ENCODE results near the gene RDH11.
"Not testable (repeated sequence)": the region's sequence is repeated elsewhere in the genome, so short reads cannot be mapped to it uniquely, and the experiment has no call there.

The RDH11 gene

GRCh38 chr14:67703997-67704396 is 8.4 kb upstream of the RDH11 start:
- DNase-seq = no peak

- DNase-seq = not testable (repeated sequence)
Measured at GRCh38 chr14:67701492-67701891, 5.9 kb upstream of the RDH11 start, which contains the start of gene RDH12. RDH12 (plus strand) TSS chr14:67701886; CDS start chr14:67722643, 20,757 bp downstream.

- DNase-seq = no peak
Measured at GRCh38 chr14:67698179-67698578, 2.6 kb upstream of the RDH11 start.

GRCh38 chr14:67697006-67697405 is 1.4 kb upstream of the RDH11 start:
- DNase-seq = no peak

- DNase-seq = peak; percentile 90
Measured at GRCh38 chr14:67694791-67695393, 672 bp downstream of the RDH11 start.

GRCh38 chr14:67690011-67690410 is 5.6 kb downstream of the RDH11 start:
- DNase-seq = no peak

- no peak for DNase-seq
Measured at GRCh38 chr14:67683842-67684241, 11.7 kb downstream of the RDH11 start.

- DNase-seq = no peak
Measured at GRCh38 chr14:67680941-67681340, 14.6 kb downstream of the RDH11 start.

- DNase-seq = peak; percentile 61
Measured at GRCh38 chr14:67680121-67680602, 15.4 kb downstream of the RDH11 start.

GRCh38 chr14:67679006-67679405 is 16.6 kb downstream of the RDH11 start:
- no peak for DNase-seq

- no peak for DNase-seq
Measured at GRCh38 chr14:67675219-67675582, 20.4 kb downstream of the RDH11 start.

- peak; percentile 77 for DNase-seq
Measured at GRCh38 chr14:67674480-67675218, 20.9 kb downstream of the RDH11 start, which contains the start of gene VTI1B. VTI1B (minus strand) TSS chr14:67674632; CDS start chr14:67674489, 143 bp downstream.

- DNase-seq = peak; percentile 61
Measured at GRCh38 chr14:67674139-67674479, 21.5 kb downstream of the RDH11 start.

- peak; percentile 17 for DNase-seq
Measured at GRCh38 chr14:67673451-67673850, 22.1 kb downstream of the RDH11 start.

GRCh38 chr14:67668559-67668958 is 27.0 kb downstream of the RDH11 start:
- no peak for DNase-seq

- DNase-seq = peak; percentile 59
Measured at GRCh38 chr14:67666750-67667449, 28.7 kb downstream of the RDH11 start.

GRCh38 chr14:67665868-67666267 is 29.7 kb downstream of the RDH11 start:
- peak; percentile 58 for DNase-seq

- no peak for DNase-seq
Measured at GRCh38 chr14:67663633-67664032, 31.9 kb downstream of the RDH11 start.

- DNase-seq = peak; percentile 57
Measured at GRCh38 chr14:67653651-67654280, 41.8 kb downstream of the RDH11 start.

GRCh38 chr14:67652189-67652588 is 43.4 kb downstream of the RDH11 start:
- DNase-seq = no peak

GRCh38 chr14:67650694-67651093 is 44.9 kb downstream of the RDH11 start:
- peak; percentile 77 for DNase-seq

- no peak for DNase-seq
Measured at GRCh38 chr14:67650151-67650550, 45.4 kb downstream of the RDH11 start.

GRCh38 chr14:67646131-67646530 is 49.4 kb downstream of the RDH11 start:
- no peak for DNase-seq

Data from fibroblast of skin of right biceps (primary cell).